PC-3 (cell line): Measurements from ENCODE around the gene NFKB1. TPM values are rescaled to one million over a fixed set of nuclear protein-coding genes. Genes with fewer than 3 reads are reported as not detected.

ENCODE experiments used
- ATAC-seq: fragments of 200-7000 bp; cut with Tn5 transposase; 2 replicates; pipeline ENCODE4 v1.9.1; 2020; ENCODE audit warnings: mild to moderate bottlenecking, moderate library complexity
- BruUV-seq: library from RNA; stranded (reverse); fragments of 400-500 nt; replicated peaks from 2 replicates; lab custom pipeline; 2021; lab: Mats Ljungman, UMichigan
- CTCF ChIA-PET: fragments of 300-600 bp; sonication (Branson Sonifier 250); formaldehyde crosslinking; loops from one replicate; lab custom pipeline; 2022; ENCODE audit warnings: antibody characterized with exemption; lab: Charles Lee
- POLR2A ChIA-PET: fragments of 300-600 bp; sonication (Branson Sonifier 250); formaldehyde crosslinking; loops from one replicate; lab custom pipeline; 2022; ENCODE audit warnings: antibody characterized with exemption; ENCODE audit not compliant: unreplicated experiment; lab: Charles Lee
- DNase-seq: peaks from one replicate; pipeline ENCODE4 v3.0.0-alpha.2; 2015
- H2AFZ ChIP-seq: fragments of 300-600 bp; sonication (generic); 2 replicates; pipeline ENCODE4 v1.6.0; 2016; ENCODE audit warnings: antibody characterized with exemption, low read length
- H3F3A ChIP-seq: fragments of 300-600 bp; sonication (generic); one replicate; pipeline ENCODE4 v1.6.0; 2017; ENCODE audit warnings: antibody characterized with exemption, low read length, control low read depth, mild to moderate bottlenecking; ENCODE audit not compliant: unreplicated experiment
- H3K27ac ChIP-seq: fragments of 300-600 bp; sonication (generic); 2 replicates; pipeline ENCODE4 v1.5.1; 2016; ENCODE audit warnings: mild to moderate bottlenecking, low read length
- H3K27me3 ChIP-seq: fragments of 300-600 bp; sonication (generic); 2 replicates; pipeline ENCODE4 v1.6.1; 2016; ENCODE audit warnings: low read length, mixed read lengths
- H3K36me3 ChIP-seq: fragments of 300-600 bp; sonication (generic); 2 replicates; pipeline ENCODE4 v1.6.1; 2016; ENCODE audit warnings: low read depth, mixed run types, low read length, mixed read lengths
- H3K4me1 ChIP-seq: fragments of 300-600 bp; sonication (generic); 2 replicates; pipeline ENCODE4 v1.5.1; 2016; ENCODE audit warnings: low read length; ENCODE audit not compliant: insufficient read depth
- H3K4me2 ChIP-seq: fragments of 300-600 bp; sonication (generic); 2 replicates; pipeline ENCODE4 v1.6.0; 2016; ENCODE audit warnings: low read length
- H3K4me3 ChIP-seq: fragments of 300-600 bp; sonication (generic); 2 replicates; pipeline ENCODE4 v1.5.1; 2016; ENCODE audit warnings: mild to moderate bottlenecking, low read length, mixed read lengths
- H3K79me2 ChIP-seq: fragments of 300-600 bp; sonication (generic); 2 replicates; pipeline ENCODE4 v1.6.1; 2017; ENCODE audit warnings: low read length, mixed read lengths
- H3K9ac ChIP-seq: fragments of 300-600 bp; sonication (generic); 2 replicates; pipeline ENCODE4 v1.6.0; 2016; ENCODE audit warnings: mild to moderate bottlenecking, low read length
- H3K9me2 ChIP-seq: fragments of 300-600 bp; sonication (generic); replicated peaks from 2 replicates; pipeline ENCODE4 v1.6.1; 2016; ENCODE audit warnings: mixed run types, low read length, mixed read lengths
- H3K9me3 ChIP-seq: fragments of 300-600 bp; sonication (generic); 2 replicates; pipeline ENCODE4 v1.6.1; 2016; ENCODE audit warnings: low read length, mixed read lengths
- H4K20me1 ChIP-seq: fragments of 300-600 bp; sonication (generic); 2 replicates; pipeline ENCODE4 v1.6.1; 2016; ENCODE audit warnings: low read length, mixed read lengths
- EZH2 ChIP-seq: fragments of 300-600 bp; sonication (generic); IDR thresholded peaks from one replicate; pipeline ENCODE4 v1.6.1; 2017; ENCODE audit warnings: antibody characterized with exemption, mild to moderate bottlenecking, low read length; ENCODE audit not compliant: unreplicated experiment
- EZH2phosphoT487 ChIP-seq: fragments of 300-600 bp; sonication (generic); IDR thresholded peaks from 2 replicates; pipeline ENCODE4 v1.6.1; 2018; ENCODE audit warnings: mild to moderate bottlenecking, antibody characterized with exemption, low read length, borderline replicate concordance
- intact Hi-C: fragments of 100-400 bp; cut with micrococcal nuclease; formaldehyde crosslinking; loops from 2 replicates; pipeline ENCODE4 v1.9.0; 2023
- total RNA-seq: library from RNA; depleted of rRNA; stranded (reverse); fragments of >200 nt; gene quantifications from 2 replicates; pipeline ENCODE4 v1.2.3, GENCODE V29; 2014
- TF ChIP-seq, protein P1 (sequence below): fragments of 300-600 bp; sonication (generic); conservative IDR thresholded peaks from 2 replicates; pipeline ENCODE4 v1.5.1; 2017; ENCODE audit warnings: antibody characterized with exemption, low read depth, mild to moderate bottlenecking, low read length

NFKB1 gene
- total RNA-seq, 1 experiment from 2014 or later: 22.2 TPM

DNA sequence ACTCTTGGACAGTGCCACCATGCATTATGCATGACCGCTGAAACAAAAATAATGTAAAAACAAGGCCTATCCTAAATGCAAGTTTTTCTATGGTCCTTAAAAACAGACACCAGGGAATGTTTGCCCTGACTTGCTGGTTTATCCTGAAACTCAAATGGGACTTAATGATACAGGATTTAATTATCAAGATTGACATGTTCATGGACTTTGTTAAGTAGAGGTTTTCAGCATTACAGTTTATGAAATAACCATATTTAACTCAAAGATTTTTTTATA is 1.3 kb downstream of the NFKB1 start:
- CTCF ChIA-PET: no interaction called here
- TF ChIP-seq EZH2 (no peak), EZH2phosphoT487 (no peak)
- TF ChIP-seq, protein P1, sequence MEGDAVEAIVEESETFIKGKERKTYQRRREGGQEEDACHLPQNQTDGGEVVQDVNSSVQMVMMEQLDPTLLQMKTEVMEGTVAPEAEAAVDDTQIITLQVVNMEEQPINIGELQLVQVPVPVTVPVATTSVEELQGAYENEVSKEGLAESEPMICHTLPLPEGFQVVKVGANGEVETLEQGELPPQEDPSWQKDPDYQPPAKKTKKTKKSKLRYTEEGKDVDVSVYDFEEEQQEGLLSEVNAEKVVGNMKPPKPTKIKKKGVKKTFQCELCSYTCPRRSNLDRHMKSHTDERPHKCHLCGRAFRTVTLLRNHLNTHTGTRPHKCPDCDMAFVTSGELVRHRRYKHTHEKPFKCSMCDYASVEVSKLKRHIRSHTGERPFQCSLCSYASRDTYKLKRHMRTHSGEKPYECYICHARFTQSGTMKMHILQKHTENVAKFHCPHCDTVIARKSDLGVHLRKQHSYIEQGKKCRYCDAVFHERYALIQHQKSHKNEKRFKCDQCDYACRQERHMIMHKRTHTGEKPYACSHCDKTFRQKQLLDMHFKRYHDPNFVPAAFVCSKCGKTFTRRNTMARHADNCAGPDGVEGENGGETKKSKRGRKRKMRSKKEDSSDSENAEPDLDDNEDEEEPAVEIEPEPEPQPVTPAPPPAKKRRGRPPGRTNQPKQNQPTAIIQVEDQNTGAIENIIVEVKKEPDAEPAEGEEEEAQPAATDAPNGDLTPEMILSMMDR: no peak
- TSS peak; percentile 52 for BruUV-seq

DNA sequence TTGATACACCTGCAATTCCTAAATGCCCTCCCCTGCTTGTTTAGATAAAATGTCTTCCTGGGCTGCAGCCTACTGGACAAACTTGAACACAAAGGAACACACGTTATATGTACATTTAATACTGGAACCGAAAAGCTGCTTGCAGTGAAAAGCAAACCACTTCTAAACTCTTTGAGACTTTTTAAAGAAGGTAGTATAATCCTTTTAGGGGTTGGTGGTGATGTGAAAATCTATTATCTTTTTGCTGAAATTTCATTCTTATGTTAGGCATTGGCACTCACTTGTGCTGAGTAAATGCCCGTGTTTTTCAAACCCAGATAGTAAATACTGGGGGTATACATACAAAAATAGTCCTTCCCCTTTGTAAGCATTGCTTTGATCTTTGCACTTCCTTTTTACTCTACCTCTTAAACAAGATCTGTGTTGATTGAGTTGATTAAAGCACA is 2.2 kb downstream of the NFKB1 start:
- intact Hi-C loops: loop anchor here (5.0 kb wide), 4 partner anchors 39 to 109 kb away; no protein-coding TSS in a partner anchor

More for the DNA sequence above, 1.3 kb downstream of the NFKB1 start:
- no peaks in the 10 kb centered on the region for H3K27me3 ChIP-seq
- no peaks in the 10 kb centered on the region for H3K9me3 ChIP-seq
- peak overlapping the region; percentile 94 for H3K4me2 ChIP-seq
- H2AFZ ChIP-seq: no peak overlapping the region
- peaks cover 27% of the 10 kb centered on the region for H3K4me1 ChIP-seq
- H4K20me1 ChIP-seq: peaks cover 26% of the 10 kb centered on the region
- peak overlapping the region; percentile 96 for H3K9ac ChIP-seq
- no peak for DNase-seq
- H3K79me2 ChIP-seq: peaks cover 57% of the 10 kb centered on the region
- no peaks in the 10 kb centered on the region for H3K9me2 ChIP-seq
- intact Hi-C loops: loop anchor here (5.0 kb wide), 4 partner anchors 40 to 110 kb away; no protein-coding TSS in a partner anchor
- no peaks in the 10 kb centered on the region for H3F3A ChIP-seq
- POLR2A ChIA-PET: interaction anchor here (1.1 kb wide), 1 partner anchor 109 kb away, joined by 18 read pairs; no protein-coding TSS in a partner anchor
- no peak overlapping the region; the same call in 1 of the 2 replicates for H3K27ac ChIP-seq
- no peak for ATAC-seq
- H3K36me3 ChIP-seq: no peaks in the 10 kb centered on the region
- H3K4me3 ChIP-seq: peak overlapping the region; percentile 97

More for the DNA sequence above, 2.2 kb downstream of the NFKB1 start:
- DNase-seq (peak; percentile 24), ATAC-seq (no peak)
- Histone ChIP-seq H2AFZ (no peak overlapping the region), H4K20me1 (peaks cover 26% of the 10 kb centered on the region), H3K9me2 (no peaks in the 10 kb centered on the region), H3K79me2 (peaks cover 66% of the 10 kb centered on the region), H3K27ac (no peak overlapping the region), H3K9ac (peak overlapping the region; percentile 96; the same call in 1 of the 2 replicates), H3K27me3 (no peaks in the 10 kb centered on the region), H3F3A (no peaks in the 10 kb centered on the region), H3K9me3 (no peaks in the 10 kb centered on the region), H3K36me3 (no peaks in the 10 kb centered on the region), H3K4me1 (peaks cover 27% of the 10 kb centered on the region), H3K4me2 (peak overlapping the region; percentile 94), H3K4me3 (peak overlapping the region; percentile 97)
- no peak for TF ChIP-seq EZH2phosphoT487
- TF ChIP-seq, protein P1: 0 out of 2 replicates have a peak, but pooled peaks have one; percentile 10
- ChIA-PET POLR2A (no interaction called here), CTCF (no interaction called here)
- BruUV-seq: no TSS peak
